Measurements from ENCODE around the gene UBQLN4. TPM values are rescaled to one million over a fixed set of nuclear protein-coding genes. Genes with fewer than 3 reads are reported as not detected.

The UBQLN4 gene
- 23.0 TPM for total RNA-seq

- ATAC-seq = peak; percentile 79
These were observed at the start of gene UBQLN4 for GRCh38 chr1:156053768-156054499. UBQLN4 (minus strand) TSS chr1:156053798; CDS start chr1:156053701, 97 bp downstream.

GRCh38 chr1:156102633-156103511 is 49.3 kb upstream of the UBQLN4 start:
- ATAC-seq = no peak

GRCh38 chr1:156101880-156102279 is 48.3 kb upstream of the UBQLN4 start:
- ATAC-seq = no peak

GRCh38 chr1:156100205-156100995 is 46.8 kb upstream of the UBQLN4 start:
- ATAC-seq = peak; percentile 52

GRCh38 chr1:156099282-156099681 is 45.7 kb upstream of the UBQLN4 start:
- no peak for ATAC-seq

GRCh38 chr1:156098784-156099183 is 45.2 kb upstream of the UBQLN4 start:
- ATAC-seq = no peak

DNA sequence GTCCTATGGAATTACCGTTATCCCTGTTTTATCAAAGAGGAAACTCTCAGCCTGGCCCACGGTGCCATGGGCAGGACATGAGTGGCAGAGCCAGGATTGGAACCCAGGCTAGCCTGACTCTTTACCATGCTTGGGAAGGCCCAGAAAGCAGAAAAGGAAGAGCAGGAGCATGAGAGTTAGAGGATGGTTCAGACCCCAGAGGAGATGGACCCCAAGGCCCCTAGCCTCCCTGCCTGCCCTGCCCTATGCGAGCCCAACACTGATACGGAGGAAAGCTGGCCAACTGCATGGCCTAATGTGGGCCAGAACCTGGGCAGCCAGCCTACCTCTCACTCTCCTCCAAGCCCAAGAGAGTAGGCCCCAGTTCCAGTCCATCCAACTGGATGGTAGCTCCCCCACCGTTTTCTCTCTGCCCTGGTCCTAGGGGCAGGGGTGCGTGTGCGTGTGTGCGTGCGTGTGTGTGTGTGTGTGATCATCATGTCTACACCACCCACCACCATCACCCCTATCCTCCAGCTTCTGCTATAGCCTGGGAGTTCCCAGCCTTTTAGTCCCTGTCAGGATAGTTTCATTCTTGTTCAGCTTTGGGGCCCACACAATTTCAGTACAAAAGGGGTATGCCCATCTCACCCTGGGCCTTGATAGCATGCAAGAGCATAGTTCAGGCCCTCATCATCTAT is 44.0 kb upstream of the UBQLN4 start:
- ATAC-seq = no peak

GRCh38 chr1:156096640-156097391 is 43.2 kb upstream of the UBQLN4 start:
- ATAC-seq = peak; percentile 83

- ATAC-seq = peak; percentile 82
These were observed 42.4 kb upstream of the UBQLN4 start for GRCh38 chr1:156095906-156096508.

- ATAC-seq = no peak
These were observed 38.0 kb upstream of the UBQLN4 start for GRCh38 chr1:156091610-156092009.

- ATAC-seq = peak; percentile 88
These were observed 37.2 kb upstream of the UBQLN4 start for GRCh38 chr1:156090840-156091188.

DNA sequence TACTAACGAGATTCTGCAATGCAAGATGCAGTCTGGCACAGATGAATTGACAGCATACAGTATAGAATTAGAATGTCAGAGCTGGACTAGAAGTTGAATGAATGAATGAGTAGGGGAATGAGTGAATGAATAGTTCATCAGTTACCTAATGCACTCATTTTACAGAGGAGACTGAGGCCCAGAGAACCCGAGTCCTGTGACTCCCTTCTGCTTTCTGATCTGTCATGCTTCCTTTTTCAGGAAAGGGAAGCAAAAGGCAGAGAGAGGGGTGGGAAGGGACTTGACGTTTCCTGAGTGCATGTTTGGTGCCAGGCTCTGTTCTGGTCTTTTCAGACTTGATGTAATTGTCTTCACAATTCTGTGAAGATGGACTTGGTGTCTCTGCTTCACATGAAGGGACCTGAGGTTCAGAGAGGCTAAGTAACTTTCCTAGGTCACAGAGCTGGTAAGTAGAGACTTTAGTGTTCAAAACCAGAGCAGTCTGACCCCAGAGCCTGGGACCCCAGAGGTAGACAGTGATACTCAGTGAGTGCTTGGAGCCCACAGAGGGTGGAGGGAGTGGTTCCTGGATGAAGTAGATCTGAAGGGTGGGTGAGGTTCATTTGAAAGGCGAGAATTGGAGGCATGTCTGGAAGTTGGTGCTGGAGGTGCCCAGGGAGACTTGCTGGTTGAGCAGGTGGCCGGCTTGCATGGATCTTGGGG is 36.7 kb upstream of the UBQLN4 start:
- no peak for ATAC-seq

GRCh38 chr1:156089704-156090103 is 36.1 kb upstream of the UBQLN4 start:
- ATAC-seq = no peak

DNA sequence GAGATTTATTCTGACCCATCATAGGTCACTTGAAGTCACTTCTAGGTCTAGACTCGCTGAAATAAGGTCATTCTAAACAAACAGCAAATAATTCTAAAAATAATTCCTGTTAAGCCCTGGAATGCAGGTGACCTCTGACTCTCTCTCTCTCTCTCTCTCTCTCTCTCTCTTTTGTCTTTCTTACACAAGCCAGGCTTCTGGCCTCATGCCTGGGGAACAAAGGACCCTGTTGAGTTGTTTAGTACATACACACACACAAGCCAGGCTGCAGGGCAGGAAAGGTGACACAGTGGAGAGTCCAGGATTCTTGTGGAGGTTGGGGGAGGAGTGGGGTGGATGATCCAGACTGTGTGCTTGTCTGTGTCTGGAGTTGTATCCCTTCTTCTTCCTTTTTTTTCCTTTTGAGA is 32.7 kb upstream of the UBQLN4 start:
- ATAC-seq = peak; percentile 5

DNA sequence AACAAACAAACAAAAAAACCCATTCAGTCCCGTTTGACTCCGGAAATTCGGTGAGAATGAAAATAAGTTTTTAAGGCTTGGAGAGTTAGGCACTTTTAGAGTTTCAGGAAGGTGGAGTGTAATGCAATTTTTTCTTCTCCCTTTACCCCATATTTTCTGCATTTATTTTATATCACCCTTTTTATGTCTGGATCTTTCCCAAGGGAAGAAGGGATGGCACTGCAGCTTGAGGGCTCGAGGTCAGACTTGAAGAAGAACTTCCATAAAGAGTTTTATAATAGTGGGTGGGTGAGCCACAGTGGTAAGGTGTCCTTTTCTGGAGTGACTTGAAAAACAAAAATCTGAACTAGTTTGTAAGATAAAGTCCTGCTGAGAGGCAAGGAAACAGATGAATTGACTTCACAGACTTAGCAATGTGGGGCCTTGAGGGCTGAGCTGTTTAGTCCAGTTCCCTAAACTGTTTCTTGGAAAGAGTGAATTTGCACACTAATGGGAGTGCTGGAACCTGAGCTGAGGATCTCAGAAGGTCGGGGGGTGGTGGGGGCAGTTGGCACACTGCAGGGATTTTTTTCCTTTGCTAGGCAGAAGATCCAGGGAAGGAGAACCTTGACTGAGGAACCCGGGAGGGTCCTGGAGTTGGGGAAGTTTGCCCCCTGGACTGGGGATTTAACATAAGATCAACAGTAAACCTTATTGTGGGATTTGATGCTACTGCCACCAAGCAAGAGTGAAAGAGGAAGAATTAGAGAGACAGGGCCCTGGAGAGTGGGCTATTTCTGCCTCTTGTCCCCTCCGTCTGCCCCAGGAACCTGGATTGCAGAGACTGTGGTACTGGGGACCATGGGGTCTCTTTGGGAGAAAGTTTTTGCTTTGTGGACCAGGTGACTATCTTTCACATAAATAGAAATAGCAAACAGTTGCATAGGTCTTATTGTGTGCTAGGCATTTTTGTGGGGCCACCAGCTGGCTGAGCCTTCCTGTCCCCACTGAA is 30.5 kb upstream of the UBQLN4 start:
- no peak for ATAC-seq

GRCh38 chr1:156082309-156083091 is 28.9 kb upstream of the UBQLN4 start, which contains the start of gene MEX3A:
MEX3A (minus strand) TSS chr1:156082465; CDS start chr1:156081998, 467 bp downstream.
- ATAC-seq = peak; percentile 67

DNA sequence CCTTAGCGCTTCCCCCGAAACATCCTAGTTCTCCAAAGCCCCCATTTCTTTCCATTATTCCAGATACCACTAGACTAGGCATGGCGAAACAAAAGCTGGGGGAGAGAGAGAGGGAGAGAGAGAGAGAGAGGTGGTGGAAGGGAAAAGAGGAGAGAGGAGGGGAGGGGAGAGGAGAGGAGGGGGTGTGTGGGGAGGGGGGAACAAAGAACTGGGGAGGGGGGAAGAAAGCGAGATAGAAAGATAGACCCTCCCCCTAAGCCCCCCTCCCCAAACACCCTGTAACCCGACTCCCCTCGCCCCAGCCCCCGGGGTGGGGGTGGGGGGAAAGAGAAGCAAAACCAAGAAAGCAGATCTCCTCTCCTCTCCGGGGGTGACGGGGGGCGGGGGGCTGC is 28.3 kb upstream of the UBQLN4 start:
- no peak for ATAC-seq

DNA sequence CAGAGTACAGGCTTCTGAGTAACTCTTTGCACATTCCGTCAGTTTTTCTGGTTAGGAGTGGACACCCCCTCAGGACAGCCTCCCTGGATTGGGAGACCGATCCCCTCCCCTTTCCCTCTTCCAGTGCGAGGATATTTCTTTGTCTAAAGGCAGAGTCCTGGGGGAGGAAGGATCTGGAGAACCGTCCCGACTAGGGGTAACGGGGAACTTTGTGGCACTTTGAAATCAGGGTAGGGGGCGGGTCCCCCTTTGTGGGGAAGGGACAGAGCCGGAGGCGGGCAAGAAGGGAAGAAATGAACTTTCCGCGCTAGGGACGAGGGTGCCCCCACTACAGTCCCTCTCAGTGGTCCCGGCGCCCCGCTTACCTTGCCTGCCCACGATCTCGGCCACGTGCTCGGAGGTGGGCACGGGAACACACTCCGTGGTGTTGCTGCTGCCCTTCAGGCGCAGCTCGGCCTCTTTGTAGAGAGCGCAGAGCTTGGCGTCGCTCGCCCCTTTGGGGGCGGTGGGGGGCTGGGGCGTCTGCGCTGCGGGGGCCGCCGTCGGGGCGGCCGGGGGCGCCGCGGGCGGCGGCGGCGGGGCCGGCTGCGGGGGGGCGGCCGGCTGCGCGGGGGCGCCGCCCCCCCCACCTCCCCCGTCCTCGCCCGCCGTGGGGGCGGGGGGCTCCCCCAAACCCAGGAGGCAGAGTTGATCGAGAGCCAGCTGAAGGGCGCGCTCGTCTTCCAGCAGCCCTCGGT is 27.8 kb upstream of the UBQLN4 start:
- no peak for ATAC-seq
